BJ (cell line): ENCODE measurements around the gene POU4F1. TPM values are rescaled to one million over a fixed set of nuclear protein-coding genes. Genes with fewer than 3 reads are reported as not detected.

Experiments used
- CTCF ChIA-PET: fragments of 350-600 bp; formaldehyde crosslinking; extraction: SDS; loops from one replicate; lab custom pipeline; 2021; ENCODE audit warnings: antibody characterized with exemption, inconsistent platforms; lab: Yijun Ruan, JAX
- POLR2A ChIA-PET: fragments of 300-600 bp; sonication (Branson Sonifier 250); formaldehyde crosslinking; extraction: SDS; loops from one replicate; lab custom pipeline; 2021; ENCODE audit warnings: antibody characterized with exemption; lab: Charles Lee
- DNase-seq: peaks from one replicate; pipeline ENCODE4 v3.0.0-alpha.2; 2011; ENCODE audit warnings: low read depth
- H3K27me3 ChIP-seq: 2 replicates; pipeline ENCODE4 v1.6.0; 2011; ENCODE audit warnings: low read length; ENCODE audit not compliant: control insufficient read depth, insufficient read depth
- H3K36me3 ChIP-seq: 2 replicates; pipeline ENCODE4 v1.5.1; 2011; ENCODE audit warnings: low read length; ENCODE audit not compliant: control insufficient read depth, insufficient read depth
- H3K4me3 ChIP-seq: 2 replicates; pipeline ENCODE4 v1.5.1; 2011; ENCODE audit warnings: low read depth, mild to moderate bottlenecking, control low read depth, low read length
- polyA plus RNA-seq: library from polyadenylated mRNA; depleted of rRNA; stranded (reverse); fragments of >200 nt; gene quantifications from 2 replicates; pipeline ENCODE4 v1.2.3, GENCODE V29; 2011
- TF ChIP-seq, protein P1 (sequence below): IDR thresholded peaks from 2 replicates; pipeline ENCODE4 v1.5.1; 2011; ENCODE audit warnings: low read depth, mild to moderate bottlenecking, control low read depth, inconsistent platforms, low read length, moderate library complexity; ENCODE audit not compliant: insufficient read depth

POU4F1 gene
- polyA plus RNA-seq, 1 experiment: not detected

DNA sequence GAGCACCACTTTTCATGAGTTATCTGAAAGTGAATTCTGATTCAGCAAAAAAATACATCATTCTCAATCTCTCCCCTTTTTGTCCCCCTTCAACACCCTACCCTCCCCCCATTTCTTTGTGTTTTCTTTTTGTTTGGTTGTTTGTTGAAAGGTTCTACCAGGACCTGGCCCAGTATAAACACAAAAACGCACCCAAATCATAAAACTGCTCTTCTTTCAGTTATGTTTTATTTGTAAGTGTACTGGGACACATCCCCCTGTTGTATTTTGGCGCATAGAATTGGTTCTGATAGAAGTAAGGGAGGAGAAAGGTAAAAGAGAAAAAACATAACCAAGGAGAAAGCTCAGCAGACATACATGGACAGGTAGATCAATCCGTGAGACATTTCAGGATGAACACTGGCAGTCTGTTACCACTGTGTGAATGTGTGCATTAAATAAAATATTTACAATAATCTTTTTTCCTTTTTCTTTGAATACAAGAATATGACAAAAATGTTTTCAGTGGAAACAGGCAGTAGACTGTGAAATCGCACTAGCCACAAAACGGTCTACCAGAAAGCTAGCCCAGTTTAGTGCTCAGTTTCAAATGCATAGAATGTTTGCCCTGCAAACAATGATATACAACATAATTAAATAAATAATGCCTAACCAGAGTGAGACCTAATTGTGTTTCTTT lies 4.2 kb downstream of the POU4F1 start:
- H3K27me3 ChIP-seq: peaks cover 71% of the 10 kb centered on the region
- no peak for DNase-seq
- TF ChIP-seq, protein P1, sequence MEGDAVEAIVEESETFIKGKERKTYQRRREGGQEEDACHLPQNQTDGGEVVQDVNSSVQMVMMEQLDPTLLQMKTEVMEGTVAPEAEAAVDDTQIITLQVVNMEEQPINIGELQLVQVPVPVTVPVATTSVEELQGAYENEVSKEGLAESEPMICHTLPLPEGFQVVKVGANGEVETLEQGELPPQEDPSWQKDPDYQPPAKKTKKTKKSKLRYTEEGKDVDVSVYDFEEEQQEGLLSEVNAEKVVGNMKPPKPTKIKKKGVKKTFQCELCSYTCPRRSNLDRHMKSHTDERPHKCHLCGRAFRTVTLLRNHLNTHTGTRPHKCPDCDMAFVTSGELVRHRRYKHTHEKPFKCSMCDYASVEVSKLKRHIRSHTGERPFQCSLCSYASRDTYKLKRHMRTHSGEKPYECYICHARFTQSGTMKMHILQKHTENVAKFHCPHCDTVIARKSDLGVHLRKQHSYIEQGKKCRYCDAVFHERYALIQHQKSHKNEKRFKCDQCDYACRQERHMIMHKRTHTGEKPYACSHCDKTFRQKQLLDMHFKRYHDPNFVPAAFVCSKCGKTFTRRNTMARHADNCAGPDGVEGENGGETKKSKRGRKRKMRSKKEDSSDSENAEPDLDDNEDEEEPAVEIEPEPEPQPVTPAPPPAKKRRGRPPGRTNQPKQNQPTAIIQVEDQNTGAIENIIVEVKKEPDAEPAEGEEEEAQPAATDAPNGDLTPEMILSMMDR: no peak
- H3K36me3 ChIP-seq: no peaks in the 10 kb centered on the region
- no peak overlapping the region for H3K4me3 ChIP-seq
- POLR2A ChIA-PET: no interaction called here
- CTCF ChIA-PET: interaction anchor here (1.7 kb wide), 1 partner anchor 12 kb away, joined by 3 read pairs; no protein-coding TSS in a partner anchor

DNA sequence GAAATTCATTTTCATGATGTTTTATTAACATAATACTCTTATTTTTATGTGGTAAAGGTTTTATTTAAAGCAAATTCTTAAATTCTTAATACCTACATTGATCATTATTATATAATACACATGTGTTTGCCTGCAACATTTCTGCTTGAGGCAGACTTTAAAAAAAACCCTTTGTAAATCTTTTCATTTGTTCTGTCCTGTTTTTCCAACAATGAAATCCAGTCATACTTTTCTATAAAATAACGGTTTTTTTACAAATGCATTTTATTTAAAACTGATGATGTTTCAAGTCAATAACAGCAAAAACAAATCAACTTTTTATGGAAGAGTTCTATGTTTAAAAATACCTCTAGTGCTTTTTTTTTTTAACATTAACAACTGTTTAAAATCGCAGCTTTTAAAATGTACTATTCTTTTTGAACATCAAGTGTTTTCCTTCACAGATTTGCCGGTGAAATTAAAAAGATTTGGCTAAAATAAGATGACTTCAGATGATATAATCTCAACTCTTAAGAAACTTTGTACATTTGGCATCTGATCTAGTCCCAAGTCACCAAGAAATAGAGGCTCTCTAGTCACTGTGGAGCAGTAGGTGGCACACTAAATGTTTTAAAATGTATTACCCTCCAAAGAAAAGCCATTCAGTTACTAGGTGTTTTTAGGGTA lies 5.1 kb downstream of the POU4F1 start:
- Histone ChIP-seq H3K36me3 (no peaks in the 10 kb centered on the region), H3K27me3 (peaks cover 73% of the 10 kb centered on the region), H3K4me3 (no peak overlapping the region)
- ChIA-PET POLR2A (no interaction called here), CTCF (no interaction called here)
- TF ChIP-seq, protein P1: no peak
- DNase-seq: no peak

DNA sequence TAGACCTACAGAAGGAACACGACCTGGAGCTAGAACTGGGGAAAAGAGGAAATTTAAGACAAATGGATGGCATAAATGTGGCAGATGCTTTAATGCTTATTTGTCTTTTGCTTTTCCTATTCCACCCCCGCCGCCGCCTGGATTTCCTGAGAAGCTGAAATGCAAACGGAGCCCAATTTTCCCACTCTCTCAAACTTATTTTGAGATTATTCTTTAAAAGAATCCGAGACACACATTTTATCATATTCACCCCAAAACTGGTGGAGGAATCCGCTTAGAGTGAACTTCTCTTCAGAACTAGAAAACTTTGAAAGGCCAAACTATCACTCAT lies 5.8 kb downstream of the POU4F1 start:
- DNase-seq: no peak
- POLR2A ChIA-PET: no interaction called here
- CTCF ChIA-PET: no interaction called here
- Histone ChIP-seq H3K36me3 (no peaks in the 10 kb centered on the region), H3K4me3 (no peak overlapping the region), H3K27me3 (peaks cover 73% of the 10 kb centered on the region)
- TF ChIP-seq, protein P1: no peak

DNA sequence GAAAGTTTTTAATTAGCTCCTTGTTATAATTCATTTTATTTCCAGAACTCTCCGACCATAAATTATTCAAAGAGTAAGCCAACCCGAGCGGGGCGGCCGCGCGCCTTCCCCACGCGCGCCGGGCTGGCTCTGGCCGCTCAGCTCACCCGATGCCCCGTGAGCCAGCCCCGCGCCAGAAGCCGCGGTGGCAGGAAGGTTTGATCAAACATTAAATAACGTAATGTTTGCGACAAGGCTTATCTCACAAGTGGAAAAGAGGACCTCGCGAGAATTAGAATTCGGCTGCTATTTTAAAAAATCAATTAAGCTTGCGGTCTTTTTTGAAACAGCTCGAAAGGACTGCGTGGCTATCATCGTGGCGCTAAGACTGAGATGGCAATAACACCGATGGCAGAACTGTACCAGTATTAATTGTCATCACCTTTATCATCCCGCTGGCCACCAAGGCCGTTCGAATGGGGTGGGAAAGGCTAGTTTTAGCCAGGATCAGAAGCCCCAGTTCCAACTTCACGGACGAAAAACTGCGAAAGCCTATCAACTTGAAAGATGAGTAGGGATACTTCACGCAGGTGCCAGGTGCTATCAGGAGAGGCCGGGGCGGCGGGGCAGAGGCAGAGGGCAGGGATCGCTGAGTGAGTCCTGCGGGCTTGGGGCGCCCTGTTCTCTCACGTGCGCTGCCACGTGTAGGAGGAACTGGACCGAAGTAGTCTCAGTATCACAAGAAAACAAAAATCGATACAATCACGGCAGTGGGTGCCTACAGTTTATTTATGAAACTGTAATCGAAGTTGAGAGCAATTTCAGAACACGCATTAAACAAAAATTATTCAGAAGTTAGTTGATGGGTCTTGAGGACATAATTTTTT lies 6.4 kb downstream of the POU4F1 start:
- Histone ChIP-seq H3K27me3 (peaks cover 71% of the 10 kb centered on the region), H3K4me3 (no peak overlapping the region), H3K36me3 (no peaks in the 10 kb centered on the region)
- POLR2A ChIA-PET: no interaction called here
- TF ChIP-seq, protein P1: no peak
- CTCF ChIA-PET: interaction anchor here (1.1 kb wide), 1 partner anchor 8 kb away, joined by 3 read pairs; no protein-coding TSS in a partner anchor
- no peak for DNase-seq

DNA sequence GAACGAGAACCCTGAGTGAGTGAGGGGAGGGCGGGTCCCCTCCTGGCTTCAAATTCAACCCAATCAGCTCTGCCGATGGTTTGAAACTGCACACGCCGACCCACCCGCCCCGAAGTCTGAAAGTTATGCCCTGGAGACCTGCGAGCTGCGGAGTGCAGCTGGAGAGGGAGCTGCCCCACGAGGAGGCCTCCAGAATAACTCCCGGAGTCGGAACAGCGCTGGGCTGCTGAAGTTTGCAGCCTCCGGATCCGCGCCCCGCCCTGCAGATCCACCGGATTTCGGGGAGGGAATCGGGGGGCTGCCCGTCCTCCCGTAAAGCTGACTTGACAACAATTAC lies 7.0 kb downstream of the POU4F1 start:
- POLR2A ChIA-PET: no interaction called here
- CTCF ChIA-PET: interaction anchor here (1.1 kb wide), 1 partner anchor 9 kb away, joined by 3 read pairs; no protein-coding TSS in a partner anchor
- TF ChIP-seq, protein P1: no peak
- no peaks in the 10 kb centered on the region for H3K36me3 ChIP-seq
- no peak overlapping the region for H3K4me3 ChIP-seq
- DNase-seq: no peak
- H3K27me3 ChIP-seq: peaks cover 68% of the 10 kb centered on the region
